Tibial nerve (tissue), 4 donors: ENCODE measurements around the gene ASCC1. TPM values are rescaled to one million over a fixed set of nuclear protein-coding genes. Genes with fewer than 3 reads are reported as not detected.

ENCODE experiments used
- DNase-seq, 2 donors: peaks; one replicate each; pipeline ENCODE4 v3.0.0-alpha.2; 2019; ENCODE audit warnings: low spot score in 2 of 2
- H3K27ac ChIP-seq, 4 donors: fragments of 200-600 bp; sonication (generic) in 3 of 4; one replicate each; pipeline ENCODE4 v1.5.1; 2017 to 2019; ENCODE audit warnings: mild to moderate bottlenecking in 1 of 4
- H3K27me3 ChIP-seq, 2 donors: fragments of 200-600 bp; sonication (generic) in 1 of 2; one replicate each; pipeline versions ENCODE4 v1.5.1 to v1.6.0; 2017 to 2019
- H3K36me3 ChIP-seq, 3 donors: fragments of 200-600 bp; sonication (generic); one replicate each; pipeline ENCODE4 v1.5.1; 2018 to 2019
- H3K4me1 ChIP-seq, 4 donors: fragments of 200-600 bp; sonication (generic) in 3 of 4; one replicate each; pipeline ENCODE4 v1.5.1; 2017 to 2019
- H3K4me3 ChIP-seq, 4 donors: fragments of 200-600 bp; sonication (generic) in 3 of 4; one replicate each; pipeline ENCODE4 v1.5.1; 2017 to 2019; ENCODE audit warnings: mild to moderate bottlenecking in 1 of 4, moderate library complexity in 1 of 4
- H3K9me3 ChIP-seq, 4 donors: fragments of 200-600 bp; sonication (generic) in 3 of 4; one replicate each; pipeline ENCODE4 v1.5.1; 2017 to 2019
- CTCF ChIP-seq, 5 experiments: fragments of 200-600 bp in 3 of 5; fragments of 450-650 bp in 2 of 5; sonication (generic) in 3 of 5; IDR thresholded peaks; one replicate each; pipeline ENCODE4 v1.5.1; 2016 to 2019; ENCODE audit warnings: antibody characterized with exemption in 5 of 5, mild to moderate bottlenecking in 3 of 5, moderate library complexity in 2 of 5
- EP300 ChIP-seq, 2 donors: sonication (generic); formaldehyde crosslinking; IDR thresholded peaks; one replicate each; pipeline ENCODE4 v1.6.1; 2017; ENCODE audit warnings: antibody characterized with exemption in 2 of 2, mild to moderate bottlenecking in 1 of 2
- POLR2A ChIP-seq, 2 donors: fragments of 450-650 bp; IDR thresholded peaks; one replicate each; pipeline ENCODE4 v1.6.1; 2017; ENCODE audit warnings: antibody characterized with exemption in 2 of 2, mild to moderate bottlenecking in 2 of 2, moderate library complexity in 2 of 2
- WGBS, 2 donors: methylation state at CpG; one replicate each; pipeline ENCODE4 v1.1.5; 2018; 5-methylcytosine and 5-hydroxymethylcytosine counted together
- total RNA-seq, 4 donors: library from RNA; depleted of rRNA; stranded (reverse); fragments of >200 nt; gene quantifications; one replicate each; pipeline ENCODE4 v1.1.0, GENCODE V29; 2016

The ASCC1 gene
- total RNA-seq, 4 donors from 2014 or later: 34.2 to 85.7 (median 54.2) TPM

- Histone ChIP-seq H3K27me3 (no peaks in the 10 kb centered on the region), H3K4me3 (no peak overlapping the region), H3K4me1 (peaks cover 0 to 11% (median 3%) of the 10 kb centered on the region in 4 donors), H3K9me3 (no peaks in the 10 kb centered on the region), H3K36me3 (peaks cover 0 to 33% (median 0%) of the 10 kb centered on the region in 3 donors), H3K27ac (no peak overlapping the region)
- no peak for DNase-seq
- no peak for TF ChIP-seq POLR2A (IDR thresholded peaks at IDR 0.05)
- TF ChIP-seq EP300 (IDR thresholded peaks at IDR 0.05): no peak
- no peak for TF ChIP-seq CTCF (IDR thresholded peaks at IDR 0.05)
- 81 to 85% methylated on average over 10 of the region's 10 CpGs for WGBS, 2 donors
These were observed 81.0 kb downstream of the ASCC1 start for GRCh38 chr10:72134785-72135767.

GRCh38 chr10:72133517-72133916 lies 82.6 kb downstream of the ASCC1 start:
- H3K4me3 ChIP-seq: no peak overlapping the region
- no peak for DNase-seq
- H3K4me1 ChIP-seq: peaks cover 0 to 11% (median 3%) of the 10 kb centered on the region in 4 donors
- peaks cover 0 to 38% (median 0%) of the 10 kb centered on the region in 3 donors for H3K36me3 ChIP-seq
- H3K27me3 ChIP-seq: no peaks in the 10 kb centered on the region
- no peak for TF ChIP-seq POLR2A (IDR thresholded peaks at IDR 0.05)
- no peak for TF ChIP-seq EP300 (IDR thresholded peaks at IDR 0.05)
- no peak for TF ChIP-seq CTCF (IDR thresholded peaks at IDR 0.05)
- H3K9me3 ChIP-seq: no peaks in the 10 kb centered on the region
- peak overlapping the region in 1 of 4 donors; percentile 37 for H3K27ac ChIP-seq

GRCh38 chr10:72132854-72133253 lies 83.2 kb downstream of the ASCC1 start:
- no peaks in the 10 kb centered on the region for H3K27me3 ChIP-seq
- 62 to 74% methylated on average over 4 of the region's 4 CpGs for WGBS, 2 donors
- no peaks in the 10 kb centered on the region for H3K9me3 ChIP-seq
- peaks cover 0 to 43% (median 0%) of the 10 kb centered on the region in 3 donors for H3K36me3 ChIP-seq
- no peak for DNase-seq
- peaks cover 0 to 11% (median 3%) of the 10 kb centered on the region in 4 donors for H3K4me1 ChIP-seq
- TF ChIP-seq EP300 (IDR thresholded peaks at IDR 0.05): no peak
- TF ChIP-seq CTCF (IDR thresholded peaks at IDR 0.05): no peak
- no peak for TF ChIP-seq POLR2A (IDR thresholded peaks at IDR 0.05)
- H3K4me3 ChIP-seq: no peak overlapping the region
- H3K27ac ChIP-seq: peak overlapping the region in 1 of 4 donors; percentile 37

GRCh38 chr10:72127571-72127970 lies 88.5 kb downstream of the ASCC1 start:
- DNase-seq: no peak
- WGBS, 2 donors: 82 to 93% methylated on average over 2 of the region's 2 CpGs
- Histone ChIP-seq H3K4me1 (peaks cover 0 to 47% (median 15%) of the 10 kb centered on the region in 4 donors), H3K36me3 (peaks cover 0 to 20% (median 6%) of the 10 kb centered on the region in 3 donors), H3K4me3 (no peak overlapping the region), H3K27ac (no peak overlapping the region), H3K9me3 (no peaks in the 10 kb centered on the region), H3K27me3 (no peaks in the 10 kb centered on the region)
- no peak for TF ChIP-seq EP300 (IDR thresholded peaks at IDR 0.05)
- no peak for TF ChIP-seq POLR2A (IDR thresholded peaks at IDR 0.05)
- no peak for TF ChIP-seq CTCF (IDR thresholded peaks at IDR 0.05)

- no peak for DNase-seq
- Histone ChIP-seq H3K27me3 (no peaks in the 10 kb centered on the region), H3K4me1 (peaks cover 0 to 41% (median 15%) of the 10 kb centered on the region in 4 donors), H3K27ac (peak overlapping the region in 2 of 4 donors; percentile 73 to 82), H3K9me3 (no peaks in the 10 kb centered on the region), H3K4me3 (no peak overlapping the region), H3K36me3 (peaks cover 0 to 17% (median 6%) of the 10 kb centered on the region in 3 donors)
- 85% methylated on average over 3 of the region's 3 CpGs for WGBS, 2 donors
- TF ChIP-seq POLR2A (IDR thresholded peaks at IDR 0.05): no peak
- TF ChIP-seq CTCF (IDR thresholded peaks at IDR 0.05): no peak
- TF ChIP-seq EP300 (IDR thresholded peaks at IDR 0.05): no peak
These were observed 89.2 kb downstream of the ASCC1 start for GRCh38 chr10:72126872-72127232.
